ENCODE measurements around the gene RIC1.
"Not testable (repeated sequence)": the region's sequence is repeated elsewhere in the genome, so short reads cannot be mapped to it uniquely, and the experiment has no call there.

Gene RIC1

GRCh38 chr9:5628530-5629311, at the start of gene RIC1:
TSS of gene RIC1 (plus strand) at chr9:5629107. CDS start at chr9:5629310, 203 bp downstream.
- DNase-seq: peak; percentile 43 to 99 (median 90)

GRCh38 chr9:5579881-5580280, 49.0 kb upstream of the RIC1 start:
- DNase-seq: no peak

GRCh38 chr9:5580650-5581049, 48.3 kb upstream of the RIC1 start:
- DNase-seq: no peak

GRCh38 chr9:5581706-5582105, 47.2 kb upstream of the RIC1 start:
- not testable (repeated sequence) for DNase-seq

GRCh38 chr9:5582835-5583195, 46.1 kb upstream of the RIC1 start:
- DNase-seq: peak in 5 of 58 donors; percentile 1 to 12 (median 2)

GRCh38 chr9:5586391-5586802, 42.5 kb upstream of the RIC1 start:
- no peak for DNase-seq

GRCh38 chr9:5587024-5587423, 41.9 kb upstream of the RIC1 start:
- no peak for DNase-seq

- DNase-seq: no peak
Observed at GRCh38 chr9:5592231-5592630, 36.7 kb upstream of the RIC1 start.

GRCh38 chr9:5592904-5593303, 36.0 kb upstream of the RIC1 start:
- DNase-seq: no peak

- no peak for DNase-seq
Observed at GRCh38 chr9:5593904-5594303, 35.0 kb upstream of the RIC1 start.

GRCh38 chr9:5596173-5596572, 32.7 kb upstream of the RIC1 start:
- DNase-seq: no peak

GRCh38 chr9:5608298-5609225, 20.3 kb upstream of the RIC1 start:
- DNase-seq: peak in 1 of 58 donors; percentile 5

- no peak for DNase-seq
Observed at GRCh38 chr9:5609226-5609596, 19.7 kb upstream of the RIC1 start.

- DNase-seq: no peak
Observed at GRCh38 chr9:5610491-5610890, 18.4 kb upstream of the RIC1 start.

GRCh38 chr9:5611321-5612184, 17.4 kb upstream of the RIC1 start:
- DNase-seq: no peak

- DNase-seq: no peak
Observed at GRCh38 chr9:5612185-5612530, 16.7 kb upstream of the RIC1 start.

GRCh38 chr9:5614192-5614591, 14.7 kb upstream of the RIC1 start:
- no peak for DNase-seq

GRCh38 chr9:5614985-5615384, 13.9 kb upstream of the RIC1 start:
- no peak for DNase-seq

GRCh38 chr9:5617749-5618148, 11.2 kb upstream of the RIC1 start:
- DNase-seq: no peak

- DNase-seq: no peak
Observed at GRCh38 chr9:5620494-5620893, 8.4 kb upstream of the RIC1 start.

- DNase-seq: no peak
Observed at GRCh38 chr9:5621327-5621726, 7.6 kb upstream of the RIC1 start.

- no peak for DNase-seq
Observed at GRCh38 chr9:5622016-5622415, 6.9 kb upstream of the RIC1 start.
